GM18951 (cell line): ENCODE results near the gene STAT4.
"Not testable (repeated sequence)": the region's sequence is repeated elsewhere in the genome, so short reads cannot be mapped to it uniquely, and the experiment has no call there.

Source experiments
- POLR2A ChIP-seq: IDR thresholded peaks from 4 replicates; pipeline ENCODE4 v1.6.1; 2011; ENCODE audit warnings: mild to moderate bottlenecking; ENCODE audit not compliant: insufficient read length, insufficient read depth; ENCODE audit errors: extremely low read depth
- in situ Hi-C: fragments of 300-500 bp; cut with MboI; formaldehyde crosslinking; loops from one replicate; pipeline ENCODE4 v1.12.0; 2022; ENCODE audit warnings: low sequenced_read_pairs, mixed read lengths, inconsistent platforms; ENCODE audit not compliant: unreplicated experiment

STAT4 gene

GRCh38 chr2:191001624-191002023, 149.2 kb downstream of the STAT4 start:
- in situ Hi-C loops: no loop called here
- peak; percentile 38 for TF ChIP-seq POLR2A

GRCh38 chr2:191001032-191001431, 149.8 kb downstream of the STAT4 start:
- in situ Hi-C loops: no loop called here
- no peak for TF ChIP-seq POLR2A

GRCh38 chr2:190999949-191000665, 150.7 kb downstream of the STAT4 start:
- in situ Hi-C loops: no loop called here
- TF ChIP-seq POLR2A: no peak

- no peak for TF ChIP-seq POLR2A
- in situ Hi-C loops: no loop called here
These were observed 151.7 kb downstream of the STAT4 start for GRCh38 chr2:190999058-190999457.

GRCh38 chr2:190997526-190998113, 153.2 kb downstream of the STAT4 start:
- TF ChIP-seq POLR2A: no peak
- in situ Hi-C loops: no loop called here

GRCh38 chr2:190996947-190997346, 153.8 kb downstream of the STAT4 start:
- TF ChIP-seq POLR2A: no peak
- in situ Hi-C loops: no loop called here

- TF ChIP-seq POLR2A: peak; percentile 9
- in situ Hi-C loops: no loop called here
These were observed 154.4 kb downstream of the STAT4 start for GRCh38 chr2:190996338-190996946.

GRCh38 chr2:190995315-190995714, 155.5 kb downstream of the STAT4 start:
- in situ Hi-C loops: not testable (repeated sequence)

- in situ Hi-C loops: no loop called here
- no peak for TF ChIP-seq POLR2A
These were observed 156.6 kb downstream of the STAT4 start for GRCh38 chr2:190994148-190994547.

- in situ Hi-C loops: no loop called here
- no peak for TF ChIP-seq POLR2A
These were observed 157.5 kb downstream of the STAT4 start for GRCh38 chr2:190993292-190993643.

- no peak for TF ChIP-seq POLR2A
- in situ Hi-C loops: no loop called here
These were observed 160.7 kb downstream of the STAT4 start for GRCh38 chr2:190990132-190990531.

GRCh38 chr2:190988910-190989309, 161.9 kb downstream of the STAT4 start:
- no peak for TF ChIP-seq POLR2A
- in situ Hi-C loops: no loop called here

- TF ChIP-seq POLR2A: no peak
- in situ Hi-C loops: no loop called here
These were observed 162.9 kb downstream of the STAT4 start for GRCh38 chr2:190987938-190988337.

- TF ChIP-seq POLR2A: no peak
These were observed 163.7 kb downstream of the STAT4 start for GRCh38 chr2:190987116-190987515.

GRCh38 chr2:190986221-190986953, 164.4 kb downstream of the STAT4 start:
- in situ Hi-C loops: no loop called here
- TF ChIP-seq POLR2A: peak; percentile 13

More at GRCh38 chr2:190987116-190987515, 163.7 kb downstream of the STAT4 start:
- in situ Hi-C loops: no loop called here
